ENCODE data around the gene SLC38A10. TPM values are rescaled to one million over a fixed set of nuclear protein-coding genes. Genes with fewer than 3 reads are reported as not detected.

The SLC38A10 gene
- total RNA-seq, 4 donors from 2014 or later = 24.5 to 56.5 (median 28.8) TPM

DNA sequence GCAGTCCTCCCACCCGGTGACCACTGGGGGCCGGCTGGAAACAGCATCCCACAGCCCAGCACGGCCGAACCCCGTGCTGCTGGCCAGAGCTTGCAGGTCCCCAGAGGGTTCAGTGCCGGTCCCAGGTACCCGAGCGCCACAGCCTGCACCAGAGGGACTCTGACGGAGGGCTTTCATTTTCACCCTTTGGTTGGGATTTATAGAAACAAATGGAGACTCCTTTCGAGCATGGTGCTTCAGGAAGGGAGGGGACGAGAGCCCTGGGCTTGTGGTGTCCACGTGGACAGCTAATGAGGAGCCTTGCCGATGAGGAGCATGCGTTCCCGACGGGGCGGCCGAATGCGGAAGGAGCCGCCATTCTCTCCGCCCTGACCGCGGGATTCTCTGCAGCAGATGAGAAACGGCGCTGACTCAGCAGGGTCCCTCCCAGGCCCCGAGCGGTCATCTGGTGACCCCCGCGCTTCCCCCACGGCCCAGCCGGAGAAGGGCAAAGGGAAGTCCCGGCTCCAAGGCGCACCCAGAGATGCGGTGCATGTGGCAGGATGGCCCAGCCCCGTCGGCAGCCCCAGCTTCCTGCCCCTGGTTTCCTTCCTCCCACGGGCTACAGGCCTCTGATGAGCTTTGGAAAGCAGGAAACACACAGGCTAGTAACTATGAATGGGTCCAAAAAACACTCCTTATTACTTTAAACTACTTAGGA is 9.8 kb downstream of the SLC38A10 start:
- peak; percentile 51 to 57 for DNase-seq
- in situ Hi-C loops (cut with MboI; ENCODE audit: low sequenced_read_pairs in 4 of 4) (no loop called here), intact Hi-C loops (cut with DNase I; ENCODE audit: low total_unique reads) (no loop called here)
- peak overlapping the region; percentile 31 to 45 (median 40) for H3K4me3 ChIP-seq
- no peaks in the 10 kb centered on the region for H3K9me3 ChIP-seq
- peaks cover 0 to 5% of the 10 kb centered on the region in 2 donors for H3K4me1 ChIP-seq
- H3K27me3 ChIP-seq = no peaks in the 10 kb centered on the region
- peaks cover 0 to 25% of the 10 kb centered on the region in 2 donors for H3K36me3 ChIP-seq
- no peak for TF ChIP-seq POLR2A (IDR thresholded peaks at IDR 0.05)
- no peak for TF ChIP-seq CTCF (IDR thresholded peaks at IDR 0.05 in 4 of 5, conservative IDR thresholded peaks at IDR 0.05 in 1 of 5)
- H3K27ac ChIP-seq = peak overlapping the region; percentile 46 to 76 (median 68)
- peak; percentile 21 to 37 for ATAC-seq

DNA sequence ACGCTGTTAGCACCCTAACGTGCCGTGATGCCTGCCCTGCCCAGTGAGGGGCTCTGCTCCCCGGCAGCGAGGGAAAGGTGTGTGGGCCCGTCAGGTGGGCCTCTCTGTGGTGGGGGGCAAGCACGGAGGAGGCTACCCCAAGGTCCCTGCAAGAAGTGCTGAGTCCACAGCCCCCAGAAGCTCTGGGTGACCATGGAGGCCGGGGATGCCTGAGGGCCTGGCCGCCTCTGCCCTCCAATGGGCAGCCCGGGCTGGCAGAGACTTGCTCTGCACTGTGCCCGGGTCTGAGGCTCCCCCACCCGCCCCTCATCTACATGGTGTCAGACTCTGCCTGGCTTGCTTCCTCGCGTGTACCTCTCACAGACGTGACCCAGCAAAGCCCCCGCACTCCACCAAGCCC is 12.2 kb downstream of the SLC38A10 start:
- no peaks in the 10 kb centered on the region for H3K9me3 ChIP-seq
- H3K4me1 ChIP-seq = peaks cover 0 to 5% of the 10 kb centered on the region in 2 donors
- no peak for DNase-seq
- H3K27me3 ChIP-seq = no peaks in the 10 kb centered on the region
- TF ChIP-seq CTCF (IDR thresholded peaks at IDR 0.05 in 4 of 5, conservative IDR thresholded peaks at IDR 0.05 in 1 of 5) (no peak), POLR2A (IDR thresholded peaks at IDR 0.05) (no peak)
- ATAC-seq = no peak
- intact Hi-C loops (cut with DNase I; ENCODE audit: low total_unique reads) = no loop called here
- H3K27ac ChIP-seq = no peak overlapping the region
- in situ Hi-C loops (cut with MboI; ENCODE audit: low sequenced_read_pairs in 4 of 4) = no loop called here
- H3K36me3 ChIP-seq = peaks cover 0 to 25% of the 10 kb centered on the region in 2 donors
- no peak overlapping the region for H3K4me3 ChIP-seq

DNA sequence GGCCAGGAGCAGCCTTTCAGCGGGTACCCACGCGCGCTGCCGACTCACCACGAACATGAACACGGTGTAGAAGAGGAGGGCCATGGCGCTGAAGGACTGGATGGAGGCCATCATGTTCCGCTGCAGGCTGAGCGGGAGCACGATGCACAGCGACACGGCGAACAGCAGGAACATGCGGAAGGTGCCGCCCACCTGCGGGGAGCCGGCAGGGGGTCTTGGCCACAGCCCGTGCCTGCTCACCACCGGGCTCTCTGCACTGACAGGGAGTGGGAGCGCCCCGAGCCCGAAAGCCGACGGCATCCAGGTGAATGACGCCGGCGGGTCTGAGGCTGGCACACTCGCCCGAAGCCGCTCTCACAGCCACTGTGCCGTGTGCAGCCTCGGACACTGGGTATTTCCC is 13.0 kb downstream of the SLC38A10 start:
- DNase-seq (no peak), ATAC-seq (no peak)
- intact Hi-C loops (cut with DNase I; ENCODE audit: low total_unique reads) (no loop called here), in situ Hi-C loops (cut with MboI; ENCODE audit: low sequenced_read_pairs in 4 of 4) (no loop called here)
- Histone ChIP-seq H3K27ac (no peak overlapping the region), H3K4me3 (no peak overlapping the region), H3K36me3 (peaks cover 0 to 23% of the 10 kb centered on the region in 2 donors), H3K4me1 (peaks cover 0 to 5% of the 10 kb centered on the region in 2 donors), H3K27me3 (no peaks in the 10 kb centered on the region), H3K9me3 (no peaks in the 10 kb centered on the region)
- TF ChIP-seq POLR2A (IDR thresholded peaks at IDR 0.05) (no peak), CTCF (IDR thresholded peaks at IDR 0.05 in 4 of 5, conservative IDR thresholded peaks at IDR 0.05 in 1 of 5) (no peak)

DNA sequence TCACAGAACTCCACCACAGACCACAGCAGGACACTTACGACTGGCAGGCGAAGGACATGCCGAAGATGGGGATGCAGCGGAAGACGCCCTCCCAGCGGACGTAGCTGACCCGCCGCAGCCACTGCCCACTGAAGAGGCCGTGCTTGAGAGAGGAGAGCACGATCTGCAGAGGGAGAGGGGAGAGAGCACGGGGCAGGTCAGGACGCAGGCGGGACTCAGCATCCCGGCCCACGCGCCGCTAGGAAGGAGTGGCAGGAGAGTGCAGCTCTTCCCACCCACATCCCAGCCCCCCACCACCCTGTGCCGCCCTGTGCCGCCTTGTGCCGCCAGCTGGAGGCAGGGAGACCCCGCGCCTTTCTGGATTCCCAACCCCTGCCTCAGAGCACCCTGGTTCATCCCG is 14.5 kb downstream of the SLC38A10 start:
- Histone ChIP-seq H3K9me3 (no peaks in the 10 kb centered on the region), H3K27ac (no peak overlapping the region), H3K36me3 (peaks cover 0 to 36% of the 10 kb centered on the region in 2 donors), H3K27me3 (no peaks in the 10 kb centered on the region), H3K4me1 (peaks cover 0 to 5% of the 10 kb centered on the region in 2 donors), H3K4me3 (no peak overlapping the region)
- intact Hi-C loops (cut with DNase I; ENCODE audit: low total_unique reads) (no loop called here), in situ Hi-C loops (cut with MboI; ENCODE audit: low sequenced_read_pairs in 4 of 4) (no loop called here)
- no peak for DNase-seq
- ATAC-seq = no peak
- no peak for TF ChIP-seq CTCF (IDR thresholded peaks at IDR 0.05 in 4 of 5, conservative IDR thresholded peaks at IDR 0.05 in 1 of 5)
- TF ChIP-seq POLR2A (IDR thresholded peaks at IDR 0.05) = no peak
